Parathyroid adenoma (tissue), 2 donors: Measurements from ENCODE around the gene DGCR2.
"Not testable (repeated sequence)": the region's sequence is repeated elsewhere in the genome, so short reads cannot be mapped to it uniquely, and the experiment has no call there.

Experiments
- H2AFZ ChIP-seq: fragments of 300-600 bp; sonication (generic); one replicate; pipeline ENCODE4 v1.7.0; 2017; ENCODE audit warnings: antibody characterized with exemption, mild to moderate bottlenecking
- H3K27ac ChIP-seq: fragments of 300-600 bp; sonication (generic); one replicate; pipeline ENCODE4 v1.7.0; 2017
- H3K27me3 ChIP-seq: fragments of 300-600 bp; sonication (generic); one replicate; pipeline ENCODE4 v1.7.0; 2017; ENCODE audit warnings: low read length; ENCODE audit not compliant: control insufficient read depth, insufficient read depth
- H3K36me3 ChIP-seq: fragments of 300-600 bp; sonication (generic); one replicate; pipeline ENCODE4 v1.7.0; 2017; ENCODE audit warnings: low read length; ENCODE audit not compliant: control insufficient read depth, insufficient read depth
- H3K4me1 ChIP-seq: fragments of 300-600 bp; sonication (generic); one replicate; pipeline ENCODE4 v1.7.0; 2017; ENCODE audit warnings: control low read depth
- H3K4me2 ChIP-seq: fragments of 300-600 bp; sonication (generic); one replicate; pipeline ENCODE4 v1.7.0; 2017; ENCODE audit warnings: low read length
- H3K4me3 ChIP-seq: fragments of 300-600 bp; sonication (generic); one replicate; pipeline ENCODE4 v1.7.0; 2017; ENCODE audit warnings: low read depth, low read length
- H3K79me2 ChIP-seq: fragments of 300-600 bp; sonication (generic); one replicate; pipeline ENCODE4 v1.7.0; 2017; ENCODE audit warnings: control low read depth
- H3K9ac ChIP-seq: fragments of 300-600 bp; sonication (generic); one replicate; pipeline ENCODE4 v1.7.0; 2017; ENCODE audit warnings: mild to moderate bottlenecking
- H3K9me3 ChIP-seq: fragments of 300-600 bp; sonication (generic); one replicate; pipeline ENCODE4 v1.7.0; 2017; ENCODE audit warnings: low read length; ENCODE audit not compliant: control insufficient read depth
- CTCF ChIP-seq: fragments of 300-600 bp; sonication (generic); IDR thresholded peaks from one replicate; pipeline ENCODE4 v1.7.0; 2017; ENCODE audit warnings: antibody characterized with exemption, mild to moderate bottlenecking
- donor health status: primary hyperparathyroidism.

The DGCR2 gene

GRCh38 chr22:19005905-19006304 lies 116.3 kb downstream of the DGCR2 start:
- Histone ChIP-seq H3K4me3 (no peak overlapping the region), H3K79me2 (no peaks in the 10 kb centered on the region), H3K36me3 (no peaks in the 10 kb centered on the region), H3K4me1 (no peaks in the 10 kb centered on the region), H3K27me3 (no peaks in the 10 kb centered on the region), H3K9ac (no peak overlapping the region), H3K4me2 (no peak overlapping the region), H3K9me3 (no peaks in the 10 kb centered on the region), H3K27ac (no peak overlapping the region), H2AFZ (no peak overlapping the region)
- TF ChIP-seq CTCF = no peak

GRCh38 chr22:19004471-19004870 lies 117.7 kb downstream of the DGCR2 start:
- Histone ChIP-seq H3K79me2 (no peaks in the 10 kb centered on the region), H3K4me1 (no peaks in the 10 kb centered on the region), H3K4me3 (no peak overlapping the region), H3K36me3 (no peaks in the 10 kb centered on the region), H3K27ac (no peak overlapping the region), H3K9me3 (no peaks in the 10 kb centered on the region), H3K4me2 (no peak overlapping the region), H2AFZ (no peak overlapping the region), H3K9ac (no peak overlapping the region), H3K27me3 (no peaks in the 10 kb centered on the region)
- TF ChIP-seq CTCF = no peak

- H3K4me2 ChIP-seq = no peak overlapping the region
- no peaks in the 10 kb centered on the region for H3K27me3 ChIP-seq
- H3K4me3 ChIP-seq = no peak overlapping the region
- TF ChIP-seq CTCF = no peak
- H3K79me2 ChIP-seq = no peaks in the 10 kb centered on the region
- no peak overlapping the region for H2AFZ ChIP-seq
- H3K27ac ChIP-seq = no peak overlapping the region
- H3K36me3 ChIP-seq = no peaks in the 10 kb centered on the region
- H3K4me1 ChIP-seq = no peaks in the 10 kb centered on the region
- no peak overlapping the region for H3K9ac ChIP-seq
- no peaks in the 10 kb centered on the region for H3K9me3 ChIP-seq
These were observed 118.7 kb downstream of the DGCR2 start for GRCh38 chr22:19003508-19003907.

- Histone ChIP-seq H3K36me3 (no peaks in the 10 kb centered on the region), H3K79me2 (no peaks in the 10 kb centered on the region), H2AFZ (no peak overlapping the region), H3K4me2 (no peak overlapping the region), H3K27me3 (no peaks in the 10 kb centered on the region), H3K9me3 (no peaks in the 10 kb centered on the region), H3K4me3 (no peak overlapping the region), H3K27ac (no peak overlapping the region), H3K4me1 (no peaks in the 10 kb centered on the region), H3K9ac (no peak overlapping the region)
- TF ChIP-seq CTCF = no peak
These were observed 119.6 kb downstream of the DGCR2 start for GRCh38 chr22:19002684-19003038.

- Histone ChIP-seq H3K27me3 (no peaks in the 10 kb centered on the region), H3K36me3 (no peaks in the 10 kb centered on the region), H3K27ac (no peak overlapping the region), H3K9ac (no peak overlapping the region), H3K79me2 (no peaks in the 10 kb centered on the region), H3K4me3 (no peak overlapping the region), H3K4me2 (no peak overlapping the region), H3K4me1 (no peaks in the 10 kb centered on the region), H2AFZ (no peak overlapping the region), H3K9me3 (no peaks in the 10 kb centered on the region)
- TF ChIP-seq CTCF = no peak
These were observed 121.0 kb downstream of the DGCR2 start for GRCh38 chr22:19001204-19001603.

- H3K27me3 ChIP-seq, H3K4me1 ChIP-seq, H3K9me3 ChIP-seq, H3K36me3 ChIP-seq, H3K4me2 ChIP-seq, H3K9ac ChIP-seq, H3K79me2 ChIP-seq, H3K27ac ChIP-seq, H3K4me3 ChIP-seq, H2AFZ ChIP-seq: not testable (repeated sequence)
These were observed 122.1 kb downstream of the DGCR2 start for GRCh38 chr22:19000106-19000505.
